HG02884 (cell line): Measurements from ENCODE around the gene ORAI3.

Source experiments
- ATAC-seq: cut with Tn5 transposase; IDR thresholded peaks from one replicate; pipeline ENCODE4 v1.9.1; 2021; ENCODE audit warnings: mild to moderate bottlenecking, moderate library complexity; ENCODE audit not compliant: unreplicated experiment

The ORAI3 gene

DNA sequence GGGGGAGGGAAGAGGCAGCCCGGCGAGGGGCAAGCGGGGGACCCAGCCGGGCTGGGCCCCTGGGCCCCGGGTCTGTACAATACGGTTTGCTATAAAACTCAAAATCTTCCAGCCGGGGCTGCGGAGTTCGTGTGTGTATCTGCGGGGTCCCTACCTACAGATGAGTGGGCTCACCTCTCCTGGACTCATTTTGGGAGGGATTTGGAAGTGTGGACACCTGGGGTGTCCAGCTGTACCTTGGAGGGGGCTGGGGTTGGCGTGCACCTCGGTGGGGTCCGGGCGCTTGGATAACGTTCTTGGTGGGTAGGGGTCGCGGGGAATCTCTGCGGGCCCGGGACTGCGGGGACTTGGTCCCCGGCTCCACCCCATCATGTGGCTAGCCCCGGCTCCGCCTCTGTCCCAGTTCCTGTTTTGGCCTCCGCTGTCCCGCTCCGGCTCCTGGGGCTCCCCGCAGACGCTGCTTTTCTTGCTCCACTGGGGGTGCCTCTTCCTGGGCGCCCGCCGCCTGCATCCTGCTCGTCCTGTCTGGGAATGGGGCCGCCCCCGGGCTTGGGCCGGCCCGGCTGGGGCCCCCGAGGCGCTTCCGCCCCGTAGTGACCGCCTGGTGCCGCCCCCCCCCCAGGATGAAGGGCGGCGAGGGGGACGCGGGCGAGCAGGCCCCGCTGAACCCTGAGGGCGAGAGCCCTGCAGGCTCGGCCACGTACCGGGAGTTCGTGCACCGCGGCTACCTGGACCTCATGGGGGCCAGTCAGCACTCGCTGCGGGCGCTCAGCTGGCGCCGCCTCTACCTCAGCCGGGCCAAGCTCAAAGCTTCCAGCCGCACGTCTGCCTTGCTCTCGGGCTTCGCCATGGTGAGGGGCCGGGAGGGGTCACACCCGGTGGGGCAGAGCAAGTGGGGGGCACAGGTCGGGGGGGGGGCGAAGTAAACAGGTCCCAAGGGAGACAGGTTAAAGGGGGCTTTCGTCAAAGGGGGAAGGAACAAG lies at the start of gene ORAI3:
Gene ORAI3, plus strand, starts transcription at position 402 of the 983 bp plus-strand sequence. Its CDS starts 222 bp downstream, at position 624.
- ATAC-seq, result peak; percentile 64

- no peak for ATAC-seq
Measured at GRCh38 chr16:30899794-30900193, 49.1 kb upstream of the ORAI3 start.

- no peak for ATAC-seq
Measured at GRCh38 chr16:30900588-30900987, 48.3 kb upstream of the ORAI3 start.

DNA sequence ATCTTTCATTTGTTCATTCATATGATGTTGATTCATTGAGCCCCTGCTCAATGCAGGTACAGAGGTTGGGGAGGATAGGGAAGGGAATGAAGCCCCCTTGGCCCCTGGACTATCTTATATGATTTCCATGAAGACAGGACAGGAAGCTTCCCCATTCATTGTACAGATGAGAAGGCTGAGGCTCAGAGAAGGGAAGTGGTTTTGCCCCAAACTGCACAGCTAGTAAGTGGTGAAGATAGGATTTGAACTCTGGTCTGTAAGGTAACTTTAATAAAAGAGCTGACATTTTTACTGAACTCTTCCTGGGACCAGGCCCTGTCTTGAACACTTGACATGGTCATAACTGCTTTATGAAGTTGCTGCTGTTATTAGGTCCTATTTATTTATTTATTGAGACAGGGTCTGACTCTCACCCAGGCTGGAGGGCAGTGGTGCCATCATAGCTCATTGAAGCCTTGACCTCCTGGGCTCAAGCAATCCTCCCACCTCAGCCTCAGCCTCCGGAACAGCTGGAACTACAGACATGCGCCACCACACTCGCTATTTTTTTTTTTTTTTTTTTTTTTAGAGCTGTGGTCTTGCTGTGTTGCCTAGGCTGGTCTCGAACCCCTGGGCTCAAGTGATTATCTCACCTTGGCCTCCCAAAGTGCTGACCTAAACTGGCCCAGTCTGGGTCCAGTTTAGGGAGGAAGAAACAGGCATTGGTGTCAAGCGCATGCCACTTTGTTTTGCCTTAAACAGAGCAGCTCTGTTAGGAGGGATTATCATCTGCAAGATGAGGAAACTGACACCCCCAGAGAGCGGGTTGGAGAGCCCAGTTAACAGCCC lies 47.5 kb upstream of the ORAI3 start:
- ATAC-seq, result no peak

DNA sequence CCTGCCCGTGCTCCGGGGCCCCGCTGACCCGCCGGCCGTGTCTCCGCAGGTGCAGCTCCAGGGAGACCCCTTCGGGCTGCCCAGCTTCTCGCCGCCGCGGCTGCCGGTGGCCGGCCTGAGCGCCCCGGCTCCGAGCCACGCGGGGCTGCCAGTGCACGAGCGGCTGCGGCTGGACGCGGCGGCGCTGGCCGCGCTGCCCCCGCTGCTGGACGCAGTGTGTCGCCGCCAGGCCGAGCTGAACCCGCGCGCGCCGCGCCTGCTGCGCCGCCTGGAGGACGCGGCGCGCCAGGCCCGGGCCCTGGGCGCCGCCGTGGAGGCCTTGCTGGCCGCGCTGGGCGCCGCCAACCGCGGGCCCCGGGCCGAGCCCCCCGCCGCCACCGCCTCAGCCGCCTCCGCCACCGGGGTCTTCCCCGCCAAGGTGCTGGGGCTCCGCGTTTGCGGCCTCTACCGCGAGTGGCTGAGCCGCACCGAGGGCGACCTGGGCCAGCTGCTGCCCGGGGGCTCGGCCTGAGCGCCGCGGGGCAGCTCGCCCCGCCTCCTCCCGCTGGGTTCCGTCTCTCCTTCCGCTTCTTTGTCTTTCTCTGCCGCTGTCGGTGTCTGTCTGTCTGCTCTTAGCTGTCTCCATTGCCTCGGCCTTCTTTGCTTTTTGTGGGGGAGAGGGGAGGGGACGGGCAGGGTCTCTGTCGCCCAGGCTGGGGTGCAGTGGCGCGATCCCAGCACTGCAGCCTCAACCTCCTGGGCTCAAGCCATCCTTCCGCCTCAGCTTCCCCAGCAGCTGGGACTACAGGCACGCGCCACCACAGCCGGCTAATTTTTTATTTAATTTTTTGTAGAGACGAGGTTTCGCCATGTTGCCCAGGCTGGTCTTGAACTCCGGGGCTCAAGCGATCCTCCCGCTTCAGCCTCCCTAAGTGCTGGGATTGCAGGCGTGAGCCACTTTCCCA lies 46.6 kb upstream of the ORAI3 start:
- ATAC-seq, result no peak

DNA sequence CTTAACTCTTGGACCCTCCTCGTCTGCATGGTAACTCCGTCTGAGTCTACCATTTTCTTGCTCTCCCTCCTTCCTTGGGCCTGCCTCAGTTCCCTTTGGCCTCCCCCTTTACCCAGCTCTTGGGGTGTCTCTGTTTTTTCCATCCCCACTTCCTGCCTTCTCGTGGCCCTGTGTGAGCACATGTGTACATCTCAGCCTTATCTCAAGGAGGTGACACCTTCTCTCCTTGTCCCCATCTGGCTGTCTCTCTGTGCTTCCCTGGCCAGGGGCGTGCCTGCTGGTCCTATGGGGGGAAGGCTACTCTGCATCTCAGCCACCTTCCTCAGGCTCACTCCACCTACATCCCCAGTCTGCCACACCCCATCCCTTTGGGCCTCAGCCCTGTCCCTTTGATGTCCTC lies 45.9 kb upstream of the ORAI3 start:
- ATAC-seq, result no peak

GRCh38 chr16:30903596-30903995 lies 45.3 kb upstream of the ORAI3 start:
- no peak for ATAC-seq

- ATAC-seq, result no peak
Measured at GRCh38 chr16:30904114-30904780, 44.6 kb upstream of the ORAI3 start.

- ATAC-seq, result no peak
Measured at GRCh38 chr16:30907064-30907463, 41.8 kb upstream of the ORAI3 start.

- ATAC-seq, result no peak
Measured at GRCh38 chr16:30910427-30911029, 38.3 kb upstream of the ORAI3 start.

GRCh38 chr16:30912794-30913412 lies 36.0 kb upstream of the ORAI3 start:
- ATAC-seq, result no peak

DNA sequence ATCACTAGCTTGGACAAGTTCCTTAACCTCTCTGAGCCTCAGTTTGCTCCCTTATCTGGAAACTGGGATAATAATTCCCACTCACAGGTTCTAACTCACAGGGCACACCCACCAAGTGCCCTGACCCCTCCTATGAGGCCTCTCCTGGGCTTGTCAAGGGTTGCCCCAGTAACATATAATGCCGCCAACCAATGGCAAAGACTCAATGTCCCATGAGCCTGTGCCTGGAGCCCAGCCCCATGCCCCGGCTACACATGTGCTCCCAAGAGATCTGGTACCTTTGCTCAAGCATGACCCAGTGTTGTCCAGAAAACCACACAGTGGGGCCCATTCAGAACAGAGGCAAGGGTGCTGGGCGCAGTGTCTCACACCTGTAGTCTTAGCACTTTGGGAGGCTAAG lies 34.0 kb upstream of the ORAI3 start:
- ATAC-seq, result no peak

GRCh38 chr16:30918614-30919013 lies 30.3 kb upstream of the ORAI3 start:
- no peak for ATAC-seq

GRCh38 chr16:30920891-30921290 lies 28.0 kb upstream of the ORAI3 start:
- no peak for ATAC-seq

- no peak for ATAC-seq
Measured at GRCh38 chr16:30921459-30921747, 27.5 kb upstream of the ORAI3 start.

DNA sequence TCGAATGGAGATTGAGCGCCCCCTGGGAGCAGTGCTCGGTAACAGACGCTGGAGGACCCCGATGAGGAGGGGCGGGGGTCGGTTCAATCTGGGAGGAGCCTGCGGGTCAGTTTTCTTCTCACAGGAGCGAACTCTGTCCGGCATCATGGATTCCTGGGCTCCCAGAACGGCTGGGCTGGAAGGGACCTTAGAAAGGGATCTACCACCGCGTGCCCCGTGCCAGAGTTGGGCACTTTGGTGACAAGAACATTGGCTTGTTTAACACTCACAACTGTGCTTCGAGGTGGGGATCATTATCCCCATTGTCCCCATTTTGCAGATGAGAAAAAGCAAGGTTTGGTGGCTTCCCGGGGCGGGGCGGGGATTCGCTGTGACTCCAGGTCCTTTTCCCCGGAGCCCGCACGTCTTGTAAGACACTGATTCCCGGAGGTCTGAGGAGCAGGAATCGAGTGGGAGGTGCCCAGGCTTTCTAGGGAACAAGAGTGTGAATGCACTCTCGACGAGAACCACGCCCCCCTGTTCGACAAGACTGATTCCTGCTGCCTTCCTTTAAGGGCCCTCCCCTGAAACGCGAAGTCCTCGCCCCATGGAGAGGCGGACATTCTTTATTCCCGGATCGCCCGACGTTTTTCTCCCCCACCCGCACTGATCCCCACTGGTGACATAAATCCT lies 27.0 kb upstream of the ORAI3 start:
- ATAC-seq, result no peak

DNA sequence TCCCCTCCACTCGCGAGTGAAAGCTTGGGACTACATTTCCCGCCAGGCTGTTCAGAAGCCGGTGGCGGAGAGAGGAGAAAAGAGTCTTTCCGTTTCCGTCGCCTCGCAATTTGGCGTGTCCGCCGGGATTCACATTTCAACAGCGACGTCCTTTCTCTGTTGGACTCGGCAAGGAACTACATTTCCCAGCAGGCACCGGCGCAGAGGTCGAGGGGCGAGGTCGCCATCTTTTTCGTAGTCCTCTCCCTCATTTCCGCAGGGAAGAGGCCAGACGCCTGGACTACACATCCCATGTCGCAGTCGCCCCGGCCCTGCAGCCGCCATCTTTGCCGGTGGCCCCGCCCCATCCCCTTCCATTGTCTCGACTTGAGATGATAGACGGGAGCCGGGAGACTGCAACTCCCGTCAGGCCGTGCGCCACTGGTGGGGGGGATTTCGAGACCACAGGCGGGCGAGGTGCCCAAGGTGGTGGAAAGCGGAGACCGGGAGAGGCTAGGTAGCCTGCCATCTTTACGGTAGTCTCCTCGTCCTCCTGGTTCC lies 26.4 kb upstream of the ORAI3 start:
- peak; percentile 64 for ATAC-seq

DNA sequence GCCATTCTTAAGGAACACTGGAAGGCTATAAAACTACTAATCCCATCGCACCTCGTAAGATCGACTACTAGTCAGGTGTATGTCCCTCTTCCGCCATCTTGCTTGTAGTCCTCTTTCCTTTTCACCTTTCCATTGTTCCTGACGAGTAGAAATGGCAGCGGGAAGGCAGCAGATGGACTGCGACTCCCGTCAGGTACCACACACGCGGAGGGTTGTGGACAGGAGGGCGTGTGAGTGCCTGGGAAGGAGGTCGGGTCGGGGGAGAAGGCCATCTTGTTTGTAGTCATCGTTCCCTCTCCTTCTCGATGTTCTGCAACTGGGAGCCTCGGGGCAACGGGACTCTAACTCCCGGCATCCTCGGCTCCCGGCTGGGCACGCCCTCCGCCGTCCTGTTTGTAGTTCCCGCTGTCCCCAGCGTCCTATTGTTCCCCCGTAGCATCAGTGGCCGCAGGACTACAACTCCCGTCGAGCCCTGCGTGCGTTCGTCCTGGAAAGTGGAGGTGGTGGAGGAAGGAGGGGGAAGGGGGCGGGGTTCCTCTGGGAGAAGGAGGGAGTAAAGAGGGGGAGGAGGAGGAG lies 25.8 kb upstream of the ORAI3 start:
- ATAC-seq, result peak; percentile 67
